Nephron (organoid): Measurements from ENCODE around the gene MPHOSPH10.

Experiments used
- H3K27ac Mint-ChIP-seq, 3 experiments: 2 replicates each; pipeline ENCODE4 v1.8.0; 2020; ENCODE audit warnings: mixed read lengths in 3 of 3, mild to moderate bottlenecking in 2 of 3, moderate library complexity in 1 of 3
- H3K27me3 Mint-ChIP-seq: 2 replicates; pipeline ENCODE4 v1.8.0; 2021; ENCODE audit warnings: low read depth, mild to moderate bottlenecking, moderate library complexity, mixed read lengths
- H3K36me3 Mint-ChIP-seq: 2 replicates; pipeline ENCODE4 v1.8.0; 2020; ENCODE audit warnings: low read depth, mixed read lengths
- H3K4me1 Mint-ChIP-seq: 2 replicates; pipeline ENCODE4 v1.8.0; 2020; ENCODE audit warnings: mixed read lengths
- H3K4me3 Mint-ChIP-seq, 3 experiments: 2 replicates each; pipeline ENCODE4 v1.8.0; 2020; ENCODE audit warnings: mild to moderate bottlenecking in 3 of 3, mixed read lengths in 3 of 3, moderate library complexity in 2 of 3
- H3K9me3 Mint-ChIP-seq: 2 replicates; pipeline ENCODE4 v1.8.0; 2020; ENCODE audit warnings: mixed read lengths
- CTCF ChIP-seq, 3 experiments: fragments of 200-600 bp; sonication (generic); IDR thresholded peaks; one replicate each; pipeline ENCODE4 v1.5.0; 2021; ENCODE audit warnings: antibody characterized with exemption in 3 of 3; ENCODE audit not compliant: unreplicated experiment in 3 of 3

MPHOSPH10 gene

GRCh38 chr2:71113843-71114242 lies 16.6 kb upstream of the MPHOSPH10 start:
- H3K36me3 Mint-ChIP-seq = peaks cover 58% of the 10 kb centered on the region
- no peaks in the 10 kb centered on the region for H3K27me3 Mint-ChIP-seq
- no peak overlapping the region for H3K27ac Mint-ChIP-seq
- H3K4me3 Mint-ChIP-seq = no peak overlapping the region
- TF ChIP-seq CTCF (IDR thresholded peaks at IDR 0.05; ENCODE audit: unreplicated experiment in 3 of 3) = no peak
- no peaks in the 10 kb centered on the region for H3K9me3 Mint-ChIP-seq
- H3K4me1 Mint-ChIP-seq = no peaks in the 10 kb centered on the region

- no peak overlapping the region for H3K4me3 Mint-ChIP-seq
- no peak for TF ChIP-seq CTCF (IDR thresholded peaks at IDR 0.05; ENCODE audit: unreplicated experiment in 3 of 3)
Measured at GRCh38 chr2:71117063-71117462, 13.4 kb upstream of the MPHOSPH10 start.

DNA sequence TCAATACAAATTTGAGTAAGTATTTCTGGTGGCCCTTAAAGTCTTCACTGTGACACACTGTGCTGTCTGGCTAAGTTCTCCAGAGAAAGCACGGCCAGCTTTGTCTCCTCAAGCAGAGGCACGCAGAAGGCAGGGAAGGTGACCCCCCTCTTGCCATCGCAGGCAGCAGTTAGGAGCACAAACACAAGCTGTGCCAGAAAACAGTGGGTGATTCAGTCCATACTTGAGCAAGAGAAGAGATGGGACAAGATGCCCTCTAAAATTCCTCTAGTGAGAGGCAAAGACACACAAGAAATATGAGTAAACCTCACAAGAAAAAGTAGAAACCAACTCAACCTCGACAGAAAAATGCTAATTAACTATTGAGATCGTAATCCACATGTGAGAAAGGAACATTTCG lies 10.2 kb upstream of the MPHOSPH10 start:
- no peak for TF ChIP-seq CTCF (IDR thresholded peaks at IDR 0.05; ENCODE audit: unreplicated experiment in 3 of 3)
- H3K27ac Mint-ChIP-seq = no peak overlapping the region
- no peak overlapping the region for H3K4me3 Mint-ChIP-seq
- peaks cover 58% of the 10 kb centered on the region for H3K36me3 Mint-ChIP-seq
- H3K4me1 Mint-ChIP-seq = no peaks in the 10 kb centered on the region
- no peaks in the 10 kb centered on the region for H3K9me3 Mint-ChIP-seq
- no peaks in the 10 kb centered on the region for H3K27me3 Mint-ChIP-seq

More at GRCh38 chr2:71117063-71117462, 13.4 kb upstream of the MPHOSPH10 start:
- H3K27me3 Mint-ChIP-seq = no peaks in the 10 kb centered on the region
- no peak overlapping the region for H3K27ac Mint-ChIP-seq
- peaks cover 65% of the 10 kb centered on the region for H3K36me3 Mint-ChIP-seq
- H3K4me1 Mint-ChIP-seq = no peaks in the 10 kb centered on the region
- no peaks in the 10 kb centered on the region for H3K9me3 Mint-ChIP-seq

GRCh38 chr2:71121479-71121878 lies 9.0 kb upstream of the MPHOSPH10 start:
- Mint-ChIP-seq H3K27ac (no peak overlapping the region), H3K36me3 (peaks cover 51% of the 10 kb centered on the region), H3K9me3 (no peaks in the 10 kb centered on the region)

DNA sequence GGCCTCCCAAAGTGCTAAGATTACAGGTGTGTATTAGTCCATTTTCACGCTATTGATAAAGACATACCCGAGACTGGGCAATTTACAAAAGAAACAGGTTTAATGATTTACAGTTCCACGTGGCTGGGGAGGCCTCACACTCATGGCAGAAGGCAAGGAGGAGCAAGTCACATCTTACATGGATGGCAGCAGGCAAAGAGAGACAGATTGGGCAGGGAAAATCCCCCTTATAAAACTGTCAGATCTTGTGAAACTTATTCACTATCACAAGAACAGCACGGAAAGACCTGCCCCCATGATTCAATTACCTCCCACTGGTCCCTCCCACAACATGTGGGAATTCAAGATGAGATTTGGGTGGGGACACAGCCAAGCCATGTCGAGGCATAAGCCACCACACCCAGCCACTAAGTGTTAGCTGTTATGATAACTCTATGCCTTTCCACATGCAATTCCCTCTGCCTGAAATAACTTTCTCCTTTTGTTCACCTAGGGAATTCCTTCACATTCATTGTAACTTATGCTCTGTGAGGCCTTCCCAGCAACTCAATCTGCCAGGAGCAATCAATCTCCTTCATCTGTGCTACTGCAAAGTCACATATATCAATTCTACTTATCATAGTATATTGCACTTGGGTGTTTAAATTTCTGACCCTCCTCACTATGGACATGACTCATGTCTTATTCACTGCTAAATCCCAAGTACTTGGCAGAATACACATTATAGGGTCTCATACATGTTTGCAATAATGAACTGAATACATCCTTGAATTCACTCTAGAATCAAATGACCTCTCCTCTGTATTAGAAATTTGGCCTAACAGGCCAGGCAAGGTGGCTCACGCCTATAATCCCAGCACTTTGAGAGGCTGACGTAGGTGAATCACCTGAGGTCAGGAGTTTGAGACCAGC lies 7.8 kb upstream of the MPHOSPH10 start:
- Mint-ChIP-seq H3K27ac (no peak overlapping the region), H3K4me3 (no peak overlapping the region), H3K9me3 (no peaks in the 10 kb centered on the region), H3K27me3 (no peaks in the 10 kb centered on the region), H3K4me1 (peaks cover 6% of the 10 kb centered on the region), H3K36me3 (peaks cover 46% of the 10 kb centered on the region)
- no peak for TF ChIP-seq CTCF (IDR thresholded peaks at IDR 0.05; ENCODE audit: unreplicated experiment in 3 of 3)

More at GRCh38 chr2:71121479-71121878, 9.0 kb upstream of the MPHOSPH10 start:
- no peak for TF ChIP-seq CTCF (IDR thresholded peaks at IDR 0.05; ENCODE audit: unreplicated experiment in 3 of 3)
- no peaks in the 10 kb centered on the region for H3K27me3 Mint-ChIP-seq
- no peak overlapping the region for H3K4me3 Mint-ChIP-seq
- H3K4me1 Mint-ChIP-seq = no peaks in the 10 kb centered on the region
